DOHH2 (cell line): Measurements from ENCODE around the gene NAP1L1.

Experiments used
- H3F3A ChIP-seq: fragments of 200-600 bp; sonication (generic), shearing (Covaris generic); 2 replicates; pipeline ENCODE4 v1.6.0; 2016; ENCODE audit warnings: antibody characterized with exemption, mild to moderate bottlenecking; ENCODE audit not compliant: control insufficient read depth, insufficient read depth
- H3K27ac ChIP-seq: fragments of 200-600 bp; sonication (generic); 2 replicates; pipeline ENCODE4 v1.5.1; 2014; ENCODE audit warnings: low read depth, mild to moderate bottlenecking, low read length, moderate library complexity
- H3K27me3 ChIP-seq: fragments of 200-600 bp; sonication (generic); 2 replicates; pipeline ENCODE4 v1.6.1; 2014; ENCODE audit warnings: mild to moderate bottlenecking, low read length, mixed read lengths; ENCODE audit not compliant: control insufficient read depth
- H3K36me3 ChIP-seq: fragments of 200-600 bp; sonication (generic); 2 replicates; pipeline ENCODE4 v1.6.1; 2014; ENCODE audit warnings: mild to moderate bottlenecking, low read length, moderate library complexity, mixed read lengths; ENCODE audit not compliant: control insufficient read depth
- H3K4me1 ChIP-seq: fragments of 200-600 bp; sonication (generic); 2 replicates; pipeline ENCODE4 v1.6.1; 2014; ENCODE audit warnings: mild to moderate bottlenecking, low read length, mixed read lengths; ENCODE audit not compliant: control insufficient read depth
- H3K4me2 ChIP-seq: fragments of 200-600 bp; sonication (generic); 2 replicates; pipeline ENCODE4 v1.6.0; 2014; ENCODE audit warnings: mild to moderate bottlenecking, low read length, moderate library complexity
- H3K4me3 ChIP-seq: fragments of 200-600 bp; sonication (generic); 2 replicates; pipeline ENCODE4 v1.5.1; 2014; ENCODE audit warnings: mild to moderate bottlenecking, low read length, mixed read lengths
- H3K79me2 ChIP-seq: fragments of 200-600 bp; sonication (generic); 2 replicates; pipeline ENCODE4 v1.6.1; 2014; ENCODE audit warnings: mild to moderate bottlenecking, low read length, mixed read lengths; ENCODE audit not compliant: control insufficient read depth
- H3K9me2 ChIP-seq: fragments of 200-600 bp; sonication (generic); replicated peaks from 2 replicates; pipeline ENCODE4 v1.6.1; 2014; ENCODE audit warnings: mild to moderate bottlenecking, low read length, mixed read lengths; ENCODE audit not compliant: control insufficient read depth
- H3K9me3 ChIP-seq: fragments of 200-600 bp; sonication (generic); 2 replicates; pipeline ENCODE4 v1.6.1; 2014; ENCODE audit warnings: antibody characterized with exemption, low read length, mixed read lengths; ENCODE audit not compliant: control insufficient read depth, insufficient read depth
- H4K20me1 ChIP-seq: fragments of 200-600 bp; sonication (generic); 2 replicates; pipeline ENCODE4 v1.6.0; 2014; ENCODE audit warnings: low read depth, mild to moderate bottlenecking, antibody characterized with exemption, low read length, moderate library complexity; ENCODE audit not compliant: control insufficient read depth, insufficient read depth
- CTCF ChIP-seq: fragments of 200-600 bp; sonication (generic); IDR thresholded peaks from one replicate; pipeline ENCODE4 v1.5.1; 2014; ENCODE audit warnings: antibody characterized with exemption, mild to moderate bottlenecking, low read depth, low read length; ENCODE audit not compliant: poor library complexity, severe bottlenecking
- EZH2phosphoT487 ChIP-seq: fragments of 200-600 bp; sonication (generic); IDR thresholded peaks from 2 replicates; pipeline ENCODE4 v1.6.1; 2017; ENCODE audit warnings: borderline replicate concordance, mild to moderate bottlenecking, antibody characterized with exemption, low read length, moderate library complexity, mixed read lengths

The NAP1L1 gene

GRCh38 chr12:76109879-76110278 is 25.4 kb upstream of the NAP1L1 start:
- Histone ChIP-seq H3K27ac (no peak overlapping the region), H3K79me2 (no peaks in the 10 kb centered on the region)

GRCh38 chr12:76108356-76108755 is 23.9 kb upstream of the NAP1L1 start:
- Histone ChIP-seq H3F3A (no peaks in the 10 kb centered on the region), H3K27ac (no peak overlapping the region), H3K4me3 (no peak overlapping the region), H3K27me3 (no peaks in the 10 kb centered on the region; the same call in 1 of the 2 replicates), H3K4me1 (no peaks in the 10 kb centered on the region), H3K9me3 (no peaks in the 10 kb centered on the region), H3K79me2 (no peaks in the 10 kb centered on the region), H4K20me1 (no peaks in the 10 kb centered on the region), H3K4me2 (no peak overlapping the region), H3K9me2 (no peaks in the 10 kb centered on the region), H3K36me3 (no peaks in the 10 kb centered on the region)
- no peak for TF ChIP-seq CTCF
- TF ChIP-seq EZH2phosphoT487 = no peak

More at GRCh38 chr12:76109879-76110278, 25.4 kb upstream of the NAP1L1 start:
- H3K4me2 ChIP-seq = no peak overlapping the region
- H3K9me3 ChIP-seq = no peaks in the 10 kb centered on the region
- H3K9me2 ChIP-seq = no peaks in the 10 kb centered on the region
- no peaks in the 10 kb centered on the region for H3K36me3 ChIP-seq
- no peaks in the 10 kb centered on the region for H3F3A ChIP-seq
- H3K27me3 ChIP-seq = peaks cover 2% of the 10 kb centered on the region; the same call in 1 of the 2 replicates
- TF ChIP-seq EZH2phosphoT487 = no peak
- no peak for TF ChIP-seq CTCF
- H3K4me1 ChIP-seq = no peaks in the 10 kb centered on the region
- no peak overlapping the region for H3K4me3 ChIP-seq
- H4K20me1 ChIP-seq = no peaks in the 10 kb centered on the region

- H3F3A ChIP-seq = no peaks in the 10 kb centered on the region
- no peaks in the 10 kb centered on the region for H3K79me2 ChIP-seq
- no peaks in the 10 kb centered on the region for H3K27me3 ChIP-seq
- TF ChIP-seq CTCF = no peak
- TF ChIP-seq EZH2phosphoT487 = no peak
- H3K4me3 ChIP-seq = no peak overlapping the region
- no peaks in the 10 kb centered on the region for H3K9me3 ChIP-seq
- H3K9me2 ChIP-seq = no peaks in the 10 kb centered on the region
- no peak overlapping the region for H3K27ac ChIP-seq
- no peaks in the 10 kb centered on the region for H4K20me1 ChIP-seq
- no peaks in the 10 kb centered on the region for H3K4me1 ChIP-seq
- no peaks in the 10 kb centered on the region for H3K36me3 ChIP-seq
- no peak overlapping the region for H3K4me2 ChIP-seq
Measured at GRCh38 chr12:76106631-76107030, 22.1 kb upstream of the NAP1L1 start.

GRCh38 chr12:76103958-76104357 is 19.5 kb upstream of the NAP1L1 start:
- Histone ChIP-seq H3K27ac (no peak overlapping the region), H3K4me3 (no peak overlapping the region), H3K36me3 (no peaks in the 10 kb centered on the region), H3F3A (no peaks in the 10 kb centered on the region), H3K79me2 (no peaks in the 10 kb centered on the region), H3K4me2 (no peak overlapping the region), H3K9me3 (no peaks in the 10 kb centered on the region), H4K20me1 (no peaks in the 10 kb centered on the region), H3K27me3 (no peaks in the 10 kb centered on the region; the same call in 1 of the 2 replicates), H3K9me2 (no peaks in the 10 kb centered on the region), H3K4me1 (no peaks in the 10 kb centered on the region)
- TF ChIP-seq EZH2phosphoT487 = no peak
- TF ChIP-seq CTCF = no peak
